Epithelial cell of esophagus (primary cell): Measurements from ENCODE around the gene APLNR.

Experiments
- DNase-seq: peaks from one replicate; pipeline ENCODE4 v3.0.0; 2010; ENCODE audit warnings: low read depth
- H3K4me3 ChIP-seq: 2 replicates; pipeline ENCODE4 v1.5.1; 2011; ENCODE audit warnings: mild to moderate bottlenecking, low read length, control low read depth
- TF ChIP-seq, protein P1 (sequence below): IDR thresholded peaks from 2 replicates; pipeline ENCODE4 v1.5.1; 2011; ENCODE audit warnings: low read depth, mild to moderate bottlenecking, low read length, control low read depth, inconsistent platforms; ENCODE audit not compliant: insufficient read depth; ENCODE audit errors: missing control alignments

The APLNR gene

DNA sequence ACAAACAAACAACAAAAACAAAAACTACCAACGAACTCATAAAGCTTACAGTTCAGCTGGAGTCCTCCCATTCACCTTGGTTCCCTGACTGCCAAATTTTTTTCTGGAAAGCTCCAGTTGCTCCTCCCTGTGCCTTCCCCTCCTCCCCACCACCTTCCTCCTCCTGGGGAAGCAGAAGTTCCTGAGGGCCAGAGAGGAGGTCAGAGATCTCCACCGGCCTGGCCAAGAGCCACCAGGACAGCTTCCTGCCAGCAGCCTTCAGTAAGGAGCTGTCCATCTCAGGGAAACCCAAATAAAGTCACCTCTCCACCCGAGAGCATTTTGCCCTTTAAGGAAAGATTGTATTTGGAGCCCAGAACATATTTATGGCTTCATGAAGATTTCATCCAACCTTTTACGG is 20.0 kb downstream of the APLNR start:
- no peak for DNase-seq
- no peak overlapping the region for H3K4me3 ChIP-seq
- TF ChIP-seq, protein P1, sequence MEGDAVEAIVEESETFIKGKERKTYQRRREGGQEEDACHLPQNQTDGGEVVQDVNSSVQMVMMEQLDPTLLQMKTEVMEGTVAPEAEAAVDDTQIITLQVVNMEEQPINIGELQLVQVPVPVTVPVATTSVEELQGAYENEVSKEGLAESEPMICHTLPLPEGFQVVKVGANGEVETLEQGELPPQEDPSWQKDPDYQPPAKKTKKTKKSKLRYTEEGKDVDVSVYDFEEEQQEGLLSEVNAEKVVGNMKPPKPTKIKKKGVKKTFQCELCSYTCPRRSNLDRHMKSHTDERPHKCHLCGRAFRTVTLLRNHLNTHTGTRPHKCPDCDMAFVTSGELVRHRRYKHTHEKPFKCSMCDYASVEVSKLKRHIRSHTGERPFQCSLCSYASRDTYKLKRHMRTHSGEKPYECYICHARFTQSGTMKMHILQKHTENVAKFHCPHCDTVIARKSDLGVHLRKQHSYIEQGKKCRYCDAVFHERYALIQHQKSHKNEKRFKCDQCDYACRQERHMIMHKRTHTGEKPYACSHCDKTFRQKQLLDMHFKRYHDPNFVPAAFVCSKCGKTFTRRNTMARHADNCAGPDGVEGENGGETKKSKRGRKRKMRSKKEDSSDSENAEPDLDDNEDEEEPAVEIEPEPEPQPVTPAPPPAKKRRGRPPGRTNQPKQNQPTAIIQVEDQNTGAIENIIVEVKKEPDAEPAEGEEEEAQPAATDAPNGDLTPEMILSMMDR = no peak

DNA sequence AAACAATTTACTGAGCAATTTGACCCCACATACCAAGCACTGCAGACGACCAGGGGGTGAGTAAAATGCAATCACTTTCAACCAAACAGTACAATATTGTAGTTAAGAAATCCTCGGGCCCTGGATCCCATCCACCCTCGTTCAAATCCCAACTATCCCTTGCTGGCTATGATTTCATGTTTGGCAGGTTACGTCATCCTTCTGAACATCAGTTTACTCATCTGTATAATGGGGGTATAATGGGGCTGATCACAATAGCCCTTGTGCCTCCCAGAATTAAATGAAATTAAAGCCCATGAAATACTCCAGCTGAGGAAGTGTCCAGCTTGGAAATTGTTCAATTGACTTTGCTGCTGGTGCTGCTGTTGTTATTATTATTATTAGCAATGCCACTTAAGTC is 20.6 kb downstream of the APLNR start:
- TF ChIP-seq, protein P1 = no peak
- no peak for DNase-seq
- H3K4me3 ChIP-seq = no peak overlapping the region

DNA sequence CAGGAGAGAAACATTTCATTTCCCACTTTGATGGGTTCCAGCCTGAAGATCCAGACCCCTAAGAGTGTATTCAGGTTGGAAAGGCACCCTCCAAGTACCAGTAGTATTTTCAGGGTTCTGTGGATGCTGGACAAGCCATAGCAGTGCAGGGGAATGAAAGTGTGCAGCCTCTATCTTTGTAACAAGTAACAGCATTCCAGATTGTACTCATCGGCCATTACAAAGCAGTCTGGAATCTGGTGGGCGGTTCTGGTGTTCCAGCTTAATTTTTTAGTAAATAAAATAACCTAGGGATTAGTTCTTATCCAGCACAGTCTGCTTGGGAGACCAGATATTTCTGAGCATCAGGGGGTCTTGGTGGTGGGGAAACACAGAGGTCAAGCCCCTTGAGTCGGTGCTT is 22.6 kb downstream of the APLNR start:
- TF ChIP-seq, protein P1 = no peak
- H3K4me3 ChIP-seq = no peak overlapping the region
- peak; percentile 76 for DNase-seq

DNA sequence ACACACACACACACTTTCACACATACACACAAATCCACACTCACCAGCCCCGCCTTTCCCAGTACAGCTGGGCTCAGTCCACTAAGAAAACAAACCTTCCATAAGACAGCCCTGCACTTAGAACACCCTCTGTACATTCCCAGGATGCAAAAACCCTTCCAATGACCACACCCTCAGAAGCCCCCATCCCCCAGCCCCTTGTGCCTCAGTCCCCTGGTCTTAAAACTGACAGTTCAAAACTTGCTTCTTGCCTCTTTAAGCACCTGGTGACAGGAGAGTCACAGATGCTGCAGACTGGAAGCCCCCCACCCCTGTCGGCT is 23.0 kb downstream of the APLNR start:
- TF ChIP-seq, protein P1 = no peak
- no peak for DNase-seq
- H3K4me3 ChIP-seq = no peak overlapping the region

DNA sequence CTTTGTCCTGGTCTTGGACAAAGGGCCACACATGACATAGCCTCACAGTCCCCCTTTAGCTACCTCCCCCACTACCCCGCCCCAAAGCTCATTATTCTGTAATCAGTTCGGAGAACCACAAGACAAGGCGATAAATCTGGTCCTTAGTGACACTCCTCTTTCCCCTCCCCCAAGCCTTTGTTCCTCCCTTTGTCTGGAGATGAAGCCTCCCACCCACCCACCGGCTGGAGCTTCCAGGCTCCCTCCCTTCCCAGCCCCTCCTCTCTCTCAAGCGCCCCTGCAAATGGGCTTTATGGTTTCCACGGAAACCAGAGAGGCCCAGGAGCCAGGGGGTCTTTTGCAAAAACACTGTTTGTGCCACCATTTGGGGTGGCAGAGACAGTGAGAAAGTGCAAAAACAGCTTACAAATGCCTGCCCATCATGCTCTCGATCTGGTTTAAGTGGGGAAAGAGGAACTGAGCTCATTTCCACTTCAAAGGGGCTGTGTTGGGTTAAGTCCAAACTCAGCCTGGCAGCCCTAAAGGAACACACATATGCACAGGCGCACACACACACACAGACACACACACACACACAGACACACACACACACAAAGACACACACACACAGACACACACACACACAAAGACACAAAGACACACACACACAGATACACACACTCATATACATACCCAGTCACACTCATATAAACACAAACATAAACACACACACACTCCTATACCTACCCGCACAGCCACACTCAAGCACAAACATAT is 23.5 kb downstream of the APLNR start:
- no peak overlapping the region for H3K4me3 ChIP-seq
- no peak for DNase-seq
- TF ChIP-seq, protein P1 = no peak

DNA sequence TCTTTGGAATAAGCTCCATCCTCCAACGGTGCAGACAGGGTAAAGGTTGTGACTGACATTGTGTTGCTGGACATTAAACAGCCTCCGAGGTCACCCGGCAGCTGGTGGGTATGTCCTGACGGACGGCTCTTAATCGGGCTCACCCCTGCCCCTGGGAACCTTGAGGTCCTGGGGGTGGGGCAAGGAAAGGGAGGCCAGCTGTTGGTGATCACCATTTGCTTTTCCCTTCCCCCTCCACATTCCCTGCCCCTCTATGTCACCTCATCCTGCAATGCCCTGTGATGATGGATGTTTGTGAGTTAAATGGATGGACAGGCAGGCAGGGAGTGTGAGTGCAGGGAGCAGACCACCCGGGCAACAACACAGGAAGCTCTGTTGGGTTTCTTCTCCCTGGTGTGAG is 26.3 kb downstream of the APLNR start:
- DNase-seq = no peak
- TF ChIP-seq, protein P1 = no peak
- H3K4me3 ChIP-seq = no peak overlapping the region

DNA sequence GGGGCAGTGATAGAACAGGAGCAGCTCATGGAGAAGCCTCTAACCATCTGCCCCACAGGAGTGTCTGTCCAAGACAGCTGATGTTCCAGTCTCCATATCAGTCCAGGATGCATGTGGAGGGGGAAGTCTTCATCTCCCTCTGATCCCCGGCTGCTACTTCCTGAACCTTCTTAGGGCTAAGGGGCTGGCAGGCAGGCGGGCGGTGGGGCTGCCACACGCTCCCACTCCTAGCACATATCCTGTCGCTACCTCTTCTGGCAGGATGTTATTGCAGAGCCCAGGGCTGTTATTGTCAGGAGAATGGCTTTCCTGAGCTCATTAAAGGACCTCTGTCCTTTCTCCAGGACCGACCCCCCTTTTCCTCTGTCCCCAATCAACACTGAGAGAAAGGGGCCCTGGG is 29.9 kb downstream of the APLNR start:
- TF ChIP-seq, protein P1 = no peak
- DNase-seq = no peak
- no peak overlapping the region for H3K4me3 ChIP-seq
